NCI-H187 treated with DMSO at 0.1 percent for 48 hours (cell line): Measurements from ENCODE around the gene CBFA2T2.
A peak's percentile ranks its signal among the peaks of the same experiment; 100 is the strongest.
"Not testable (repeated sequence)": the region's sequence is repeated elsewhere in the genome, so short reads cannot be mapped to it uniquely, and the experiment has no call there.

Source experiments
- DNase-seq: peaks from one replicate; lab custom pipeline; 2025; lab: John Stamatoyannopoulos, UW

The CBFA2T2 gene

DNA sequence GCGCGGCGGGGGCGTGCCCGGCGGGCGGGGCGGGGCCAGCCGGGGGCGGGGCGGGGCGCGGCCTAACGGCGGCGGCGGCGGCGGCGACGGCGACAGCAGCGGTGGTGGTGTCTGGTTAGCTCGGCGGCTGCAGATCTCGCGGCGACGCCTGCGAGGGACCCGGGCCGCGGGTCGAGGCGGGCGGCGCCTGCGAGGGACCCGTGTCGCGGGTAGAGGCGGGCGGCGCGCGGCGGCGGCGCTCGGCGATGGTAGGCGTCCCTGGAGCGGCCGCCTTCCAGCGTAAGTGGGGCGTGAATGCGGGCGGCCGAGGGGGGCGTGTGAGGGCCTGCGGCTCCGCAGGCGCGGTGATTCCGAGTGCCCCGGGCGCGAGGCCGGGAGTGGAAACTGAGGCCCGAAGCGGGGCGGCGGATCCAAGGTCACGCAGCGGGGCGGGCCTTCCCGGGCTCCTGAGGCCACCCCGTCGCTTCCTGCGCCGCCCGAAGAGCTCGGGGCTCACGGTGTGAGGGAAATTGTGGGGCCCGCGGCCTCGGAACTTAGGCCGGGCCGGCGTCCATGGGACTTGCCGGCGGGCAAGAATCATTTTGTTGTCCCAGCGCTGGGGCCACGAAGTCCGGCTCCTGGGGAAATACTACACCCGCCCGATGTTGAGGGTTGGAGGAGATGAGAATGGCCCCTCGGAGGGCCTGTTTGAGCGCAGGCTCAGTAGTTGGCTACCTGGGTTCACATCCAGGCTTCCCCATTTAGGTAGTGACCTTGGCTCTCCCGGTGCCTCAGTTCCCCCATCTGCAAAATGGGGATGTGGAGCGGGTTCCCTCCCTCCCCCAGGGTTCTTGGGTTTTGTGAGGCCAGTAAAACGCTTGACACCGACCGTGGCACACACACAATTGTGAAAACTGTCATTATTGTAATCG, at the start of gene CBFA2T2:
Gene CBFA2T2, plus strand, starts transcription at position 74 of the 911 bp plus-strand sequence. Its CDS starts 172 bp downstream, at position 246.
- no peak for DNase-seq

DNA sequence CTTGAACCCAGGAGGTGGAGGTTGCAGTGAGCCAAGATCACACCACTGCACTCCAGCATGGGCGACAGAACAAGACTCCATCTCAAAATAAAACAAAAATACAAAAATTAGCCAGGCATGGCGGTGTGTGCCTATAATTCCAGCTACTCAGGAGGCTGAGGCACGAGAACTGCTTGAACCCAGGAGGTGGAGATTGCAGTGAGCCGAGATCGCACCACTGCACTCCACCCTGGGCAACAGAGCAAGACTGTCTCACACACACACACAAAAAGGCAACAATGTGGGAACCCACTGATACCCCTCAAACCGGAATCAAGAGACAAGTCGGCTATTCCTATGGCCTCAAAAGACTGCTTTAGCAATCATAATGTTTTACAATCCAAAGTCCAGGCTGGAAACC, 49.3 kb upstream of the CBFA2T2 start:
- DNase-seq, result not testable (repeated sequence)

DNA sequence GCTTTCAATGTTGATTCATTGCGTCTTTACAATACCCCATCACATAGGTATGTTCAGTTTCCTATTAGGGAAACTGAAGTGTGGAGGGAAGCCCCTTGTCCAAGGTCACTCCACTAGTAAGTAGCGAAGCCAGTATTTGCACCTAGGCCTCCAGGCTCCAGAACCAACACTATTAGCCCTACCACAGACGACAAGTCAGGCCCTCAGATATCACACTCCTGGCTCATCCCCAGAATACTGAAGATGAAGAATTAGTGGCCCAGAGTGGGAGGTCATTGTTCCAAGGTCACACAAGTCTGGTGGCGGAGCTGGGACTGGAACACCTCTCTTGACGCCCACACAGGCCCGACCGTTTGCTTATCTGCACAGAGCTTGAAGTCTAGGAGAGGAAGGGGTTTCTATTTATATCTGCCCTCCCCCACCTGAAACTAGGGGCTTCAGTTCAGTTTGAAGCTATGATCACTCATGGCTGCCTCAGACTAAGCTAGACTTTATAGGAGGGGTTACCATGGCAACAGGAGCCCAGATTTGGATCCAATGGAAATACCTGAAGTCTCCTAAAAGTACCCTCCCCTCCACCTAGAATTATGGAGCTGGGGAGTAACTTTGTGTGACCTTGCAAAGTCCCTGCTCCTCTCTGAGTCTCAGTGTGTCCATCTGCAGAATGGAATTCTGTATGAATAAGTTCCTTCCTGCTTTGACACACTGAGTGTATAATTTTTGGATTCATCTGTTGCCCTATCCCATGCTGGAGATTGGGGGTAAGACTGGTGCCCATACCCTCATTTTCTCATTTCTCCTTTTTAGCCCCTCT, 48.5 kb upstream of the CBFA2T2 start:
- DNase-seq, result no peak

DNA sequence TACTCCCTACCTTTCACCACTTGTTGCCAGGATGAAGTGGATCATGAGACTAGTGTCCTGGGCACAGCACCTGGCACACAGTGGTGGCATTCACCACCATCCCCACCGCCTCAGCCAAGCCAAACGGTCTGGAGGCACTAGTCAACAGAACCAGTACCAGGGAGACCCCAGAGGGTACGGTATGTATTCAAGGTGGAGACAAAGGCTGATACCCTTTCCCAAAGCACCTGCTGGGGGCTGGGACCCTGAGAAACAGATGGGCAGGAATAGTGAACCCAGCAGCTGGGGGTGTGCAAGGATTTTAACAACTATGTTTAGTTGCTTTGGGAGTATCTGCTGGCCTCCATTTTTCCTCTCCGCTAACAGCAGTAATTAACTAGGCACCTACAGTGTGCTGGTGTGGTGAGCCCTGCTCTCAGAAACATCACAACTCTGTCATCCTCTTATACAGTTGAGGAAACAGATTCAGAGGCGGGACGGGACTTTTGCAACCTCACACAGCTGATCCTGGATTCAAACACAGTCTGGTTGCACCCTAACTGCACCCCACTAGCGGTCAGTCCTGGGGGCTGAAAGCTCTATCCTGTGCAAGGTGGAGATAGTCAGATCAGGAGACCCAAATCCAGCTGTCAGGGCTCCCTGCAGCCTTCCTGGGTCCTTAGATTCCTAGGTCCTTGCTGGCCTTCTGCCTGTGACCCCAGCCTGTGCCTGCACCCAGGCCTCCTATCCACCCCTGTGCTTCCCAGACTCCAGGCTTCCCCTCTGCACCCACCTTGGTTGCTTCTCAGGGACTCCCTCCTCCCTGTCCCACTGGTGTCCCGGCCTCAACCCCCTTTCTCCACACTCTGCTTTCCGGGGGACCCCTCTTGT, 47.5 kb upstream of the CBFA2T2 start:
- no peak for DNase-seq

DNA sequence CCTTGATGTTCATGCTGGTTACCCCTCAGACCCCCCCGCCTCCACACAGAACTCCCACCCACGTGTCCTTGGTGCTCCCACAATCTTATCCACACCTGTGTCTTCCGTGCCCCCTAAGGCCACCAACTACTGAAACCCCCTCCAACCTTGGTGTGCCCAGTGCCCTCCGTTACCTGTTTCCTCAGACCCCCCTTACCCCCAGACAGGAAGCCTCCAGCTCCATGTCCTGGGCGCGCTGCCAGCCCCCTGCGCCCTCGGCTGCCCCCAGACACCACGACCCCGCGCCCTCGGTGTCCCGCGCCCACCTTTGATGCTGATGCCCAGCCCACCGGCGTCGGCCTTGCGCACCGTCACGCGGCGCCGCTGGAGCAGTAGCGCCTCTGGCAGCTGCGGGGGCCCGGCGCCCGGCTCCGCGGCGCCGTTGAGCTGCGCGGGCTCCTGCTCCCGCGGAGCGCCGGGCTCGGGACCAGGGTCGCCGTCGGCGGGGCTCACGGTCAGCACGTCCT, 46.8 kb upstream of the CBFA2T2 start:
- DNase-seq, result no peak

DNA sequence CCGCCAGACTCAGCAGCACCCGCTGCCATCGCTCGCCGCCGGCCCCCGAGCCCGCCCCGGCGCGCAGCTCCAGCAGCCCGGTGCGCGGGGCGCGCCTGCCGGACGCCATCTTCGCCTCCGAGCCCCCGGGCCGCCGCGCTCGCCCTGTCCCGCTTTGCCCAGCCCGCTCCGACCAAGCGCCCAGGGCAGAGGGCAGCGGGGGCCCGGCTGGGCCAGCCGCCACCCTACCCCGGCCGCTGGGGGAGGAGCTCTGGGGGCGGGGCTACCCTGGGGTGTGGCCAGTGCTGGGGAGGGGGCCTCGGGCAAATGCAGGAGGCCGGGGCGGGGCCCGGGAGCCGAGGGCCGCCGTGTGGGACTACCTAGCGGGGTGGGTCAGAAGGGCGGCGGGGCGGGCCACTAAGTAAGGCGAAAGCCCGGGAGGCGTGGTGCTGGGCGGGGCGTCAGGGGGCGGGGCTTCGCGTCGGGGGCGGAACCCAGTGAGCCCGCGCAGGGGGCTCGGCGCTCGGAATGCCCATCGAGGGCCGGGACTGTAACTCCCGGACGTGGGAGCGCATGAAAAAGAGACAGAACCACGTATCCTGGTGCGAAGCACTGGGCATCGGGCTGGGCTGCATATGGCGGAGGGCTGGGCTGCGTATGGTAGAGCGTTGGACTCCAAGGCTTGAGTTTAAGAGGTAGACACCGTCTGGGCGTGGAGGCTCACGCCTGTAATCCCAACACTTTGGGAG, 46.2 kb upstream of the CBFA2T2 start, which contains the start of gene SNTA1:
Gene SNTA1, minus strand, starts transcription at position 252 of the 728 bp plus-strand sequence. Its CDS starts 143 bp downstream, at position 109.
- DNase-seq, result peak; percentile 29

DNA sequence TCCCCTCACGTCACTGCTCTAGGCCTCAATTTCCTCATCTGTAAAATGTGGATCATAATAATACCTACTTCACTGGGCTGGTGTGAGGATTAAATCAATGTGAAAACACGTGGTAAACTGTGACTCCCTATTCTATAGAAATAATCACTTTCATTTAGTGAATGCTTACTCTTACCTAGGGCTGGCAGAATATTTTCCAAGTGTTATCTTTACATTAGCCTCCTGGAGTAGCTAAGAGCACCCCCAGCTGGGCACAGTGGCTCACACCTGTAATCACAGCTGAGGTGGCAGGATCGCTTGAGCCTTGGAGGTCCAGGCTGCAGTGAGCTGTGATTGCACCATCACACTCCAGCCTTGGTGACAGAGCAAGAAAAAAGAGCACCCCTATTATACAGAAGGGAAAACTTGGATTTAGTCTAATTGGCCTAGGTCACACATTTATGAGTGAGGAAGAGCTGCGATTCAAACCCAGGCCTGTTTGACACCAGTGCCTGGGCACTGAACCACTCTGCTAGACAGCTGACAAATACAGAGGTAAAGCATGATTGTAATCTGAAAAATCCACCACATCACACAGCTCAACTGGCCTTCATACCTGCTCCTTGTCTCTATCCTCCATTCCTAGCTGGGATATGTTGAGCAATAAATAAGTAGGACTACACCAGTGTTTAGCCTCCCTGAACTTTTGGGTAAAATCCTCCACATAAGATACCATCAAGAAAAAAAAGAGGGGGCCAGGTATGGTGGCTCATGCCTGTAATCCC, 44.9 kb upstream of the CBFA2T2 start:
- no peak for DNase-seq

DNA sequence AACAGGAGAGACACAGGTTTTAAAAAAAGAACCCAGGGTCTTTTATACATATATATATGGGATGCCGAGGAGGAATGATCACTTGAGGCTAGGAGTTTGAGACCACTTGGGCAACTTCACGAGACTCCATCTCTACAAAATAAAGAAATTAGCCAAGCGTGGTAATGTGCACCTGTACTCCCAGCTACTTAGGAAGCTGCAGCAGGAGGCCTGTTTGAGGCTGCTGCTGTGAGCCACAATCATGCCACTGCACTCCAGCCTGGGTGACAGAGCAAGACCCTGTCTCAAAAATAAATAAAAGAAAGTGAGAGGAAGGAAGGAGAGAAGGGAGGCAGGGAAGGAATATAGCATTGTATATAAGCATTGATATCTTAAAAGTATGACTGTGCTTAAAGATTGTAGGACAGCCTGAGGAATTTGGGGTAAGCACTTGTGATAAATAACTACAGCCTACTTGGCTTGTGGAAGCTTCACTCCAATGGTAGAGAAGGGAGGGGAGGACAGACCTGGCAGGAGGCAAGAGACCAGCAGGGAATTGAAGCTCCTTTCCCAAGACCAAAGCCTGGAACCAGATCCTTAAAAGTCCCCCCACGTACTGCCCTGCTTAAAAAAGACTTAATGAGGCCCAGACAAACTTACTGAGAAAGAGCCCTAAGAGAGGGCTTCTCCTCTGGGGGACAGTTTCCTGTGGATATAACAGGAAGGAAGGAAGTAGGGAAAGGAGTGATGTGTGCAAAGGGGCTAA, 43.8 kb upstream of the CBFA2T2 start:
- no peak for DNase-seq

DNA sequence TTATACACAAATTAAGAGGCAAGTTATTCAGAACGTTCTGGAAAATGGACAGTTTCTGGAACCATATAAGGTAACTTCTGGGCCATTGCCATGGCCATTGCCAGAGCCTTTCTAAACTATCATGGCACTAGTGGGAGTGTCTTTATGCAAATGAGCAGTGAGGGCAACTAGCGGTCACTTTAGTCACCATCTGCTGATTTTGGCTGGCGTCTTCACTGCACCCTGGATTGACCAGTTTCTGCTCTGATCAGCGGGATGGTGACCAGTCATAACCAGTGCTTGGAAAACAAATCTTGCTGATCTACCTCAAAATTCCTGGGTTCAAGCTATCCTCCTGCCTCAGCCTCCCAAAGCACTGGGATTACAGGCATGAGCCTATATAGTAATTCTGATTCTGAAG, 39.0 kb upstream of the CBFA2T2 start:
- no peak for DNase-seq

DNA sequence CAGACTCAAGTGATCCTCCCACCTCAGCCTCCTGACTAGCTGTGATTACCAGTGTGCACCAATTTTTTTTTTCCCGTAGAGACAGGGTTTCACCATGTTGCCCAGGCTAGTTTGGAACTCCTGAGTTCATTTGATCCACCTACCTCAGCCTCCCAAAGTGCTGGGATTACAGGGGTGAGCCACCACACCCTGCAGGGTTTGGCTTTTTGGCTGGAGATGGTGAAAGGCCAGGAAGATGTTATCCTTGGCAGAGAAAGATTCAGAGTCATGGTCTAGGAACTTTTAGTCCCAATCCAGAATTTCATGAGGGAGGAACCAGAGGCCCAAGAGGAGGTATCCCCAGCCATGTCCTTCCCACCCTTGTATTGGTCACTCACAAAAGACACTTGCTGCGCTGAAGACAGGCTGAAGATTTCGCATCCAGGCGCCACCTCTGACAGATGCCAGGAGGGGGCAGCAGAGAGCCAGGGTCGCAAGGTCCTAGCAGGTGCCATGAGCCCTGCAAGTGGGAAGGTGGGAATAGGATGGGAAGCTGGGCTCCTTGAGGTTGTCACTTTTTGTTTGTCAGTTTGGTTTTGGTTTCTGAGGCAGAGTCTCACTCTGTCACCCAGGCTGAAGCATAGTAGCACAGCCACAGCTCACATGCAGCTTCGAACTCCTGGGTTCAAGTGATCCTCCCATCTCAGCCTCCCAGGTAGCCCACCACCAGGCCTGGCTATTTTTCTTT, 32.8 kb upstream of the CBFA2T2 start:
- DNase-seq, result peak; percentile 47

DNA sequence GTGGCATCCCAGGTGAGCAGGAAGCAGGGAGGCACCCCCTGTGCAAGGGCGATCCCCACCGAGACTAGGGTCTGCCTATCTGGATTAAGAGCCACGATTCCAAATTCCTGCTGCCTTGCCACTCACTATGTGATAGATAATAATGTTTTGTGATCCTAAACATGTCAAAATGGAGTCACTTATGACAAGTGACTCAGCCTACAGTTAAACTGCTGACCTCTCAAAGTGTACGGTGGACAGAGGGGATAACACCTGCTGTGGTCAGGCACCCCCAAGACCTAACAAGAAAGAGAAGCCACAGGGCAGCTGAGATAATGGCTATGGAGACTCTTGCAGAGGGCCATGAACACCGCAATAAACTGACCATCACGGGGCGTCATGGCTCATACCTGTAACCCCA, 30.3 kb upstream of the CBFA2T2 start:
- no peak for DNase-seq

DNA sequence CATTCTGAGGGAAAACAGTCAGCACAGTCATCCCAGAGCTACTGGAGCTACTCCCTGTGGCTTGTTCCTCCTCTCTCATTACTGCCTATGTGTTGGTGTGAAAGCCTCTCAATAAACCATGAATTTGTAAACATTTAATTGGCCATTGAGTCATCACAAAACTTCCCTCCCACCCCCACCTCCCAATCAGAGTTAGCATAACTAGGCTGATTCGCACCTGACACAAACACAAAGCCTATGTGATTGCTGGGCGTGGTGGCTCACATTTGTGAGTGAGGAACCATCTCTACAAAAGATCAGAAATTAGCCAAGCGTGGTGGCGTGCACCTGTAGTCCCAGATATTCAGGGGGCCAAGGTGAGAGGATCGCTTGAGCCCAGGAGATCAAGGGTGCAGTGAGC, 29.2 kb upstream of the CBFA2T2 start:
- no peak for DNase-seq

DNA sequence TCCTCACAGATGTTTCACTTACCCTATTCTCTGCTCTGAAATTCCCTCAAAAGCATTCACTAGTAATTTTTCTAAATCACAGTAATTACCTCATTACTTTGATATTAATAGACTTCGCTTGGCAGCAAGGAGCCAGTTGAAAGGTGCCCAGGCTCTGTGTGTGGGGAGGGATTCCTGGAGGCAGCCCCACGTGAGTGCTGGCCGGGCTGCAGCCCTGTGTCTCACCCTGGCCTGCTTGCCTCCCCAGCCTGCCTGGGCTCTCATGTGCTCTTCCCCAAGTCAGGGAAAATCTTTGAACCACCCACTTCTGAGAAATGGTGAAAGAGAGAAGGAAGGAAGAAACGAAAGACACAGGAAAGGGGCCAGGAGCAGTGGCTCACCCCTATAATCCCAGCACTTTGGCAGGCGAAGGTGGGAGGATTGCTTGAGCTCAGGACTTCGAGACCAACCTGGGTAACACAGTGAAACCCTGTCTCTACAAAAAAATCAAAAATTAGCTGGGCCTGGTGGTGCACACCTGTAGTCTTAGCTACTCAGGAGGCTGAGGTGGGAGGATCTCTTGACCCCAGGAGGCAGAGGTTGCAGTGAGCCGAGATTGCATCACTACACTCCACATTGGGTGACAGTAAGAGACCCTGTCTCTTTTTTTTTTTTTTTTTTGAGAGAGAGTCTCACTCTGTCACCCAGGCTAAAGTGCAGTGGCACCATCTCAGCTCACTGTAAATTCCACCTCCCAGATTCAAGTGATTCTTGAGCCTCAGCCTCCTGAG, 26.4 kb upstream of the CBFA2T2 start:
- DNase-seq, result no peak

DNA sequence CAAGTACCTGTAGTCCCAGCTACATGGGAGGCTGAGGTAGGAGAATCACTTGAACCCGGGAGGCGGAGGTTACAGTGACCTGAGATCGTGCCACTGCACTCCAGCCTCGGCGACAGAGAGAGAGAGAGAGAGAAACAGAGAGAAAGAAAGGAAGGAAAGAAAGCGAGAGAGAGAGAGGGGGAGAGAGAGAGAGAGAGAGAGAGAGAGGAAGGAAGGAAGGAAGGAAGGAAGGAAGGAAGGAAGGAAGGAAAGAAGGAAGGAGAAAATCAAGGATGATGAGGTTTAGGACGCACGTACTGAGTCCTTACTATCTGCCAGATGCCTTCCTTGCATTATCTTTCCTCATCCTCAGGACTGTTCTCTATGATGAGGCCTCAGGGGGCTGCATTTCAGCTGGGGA, 25.1 kb upstream of the CBFA2T2 start:
- not testable (repeated sequence) for DNase-seq

DNA sequence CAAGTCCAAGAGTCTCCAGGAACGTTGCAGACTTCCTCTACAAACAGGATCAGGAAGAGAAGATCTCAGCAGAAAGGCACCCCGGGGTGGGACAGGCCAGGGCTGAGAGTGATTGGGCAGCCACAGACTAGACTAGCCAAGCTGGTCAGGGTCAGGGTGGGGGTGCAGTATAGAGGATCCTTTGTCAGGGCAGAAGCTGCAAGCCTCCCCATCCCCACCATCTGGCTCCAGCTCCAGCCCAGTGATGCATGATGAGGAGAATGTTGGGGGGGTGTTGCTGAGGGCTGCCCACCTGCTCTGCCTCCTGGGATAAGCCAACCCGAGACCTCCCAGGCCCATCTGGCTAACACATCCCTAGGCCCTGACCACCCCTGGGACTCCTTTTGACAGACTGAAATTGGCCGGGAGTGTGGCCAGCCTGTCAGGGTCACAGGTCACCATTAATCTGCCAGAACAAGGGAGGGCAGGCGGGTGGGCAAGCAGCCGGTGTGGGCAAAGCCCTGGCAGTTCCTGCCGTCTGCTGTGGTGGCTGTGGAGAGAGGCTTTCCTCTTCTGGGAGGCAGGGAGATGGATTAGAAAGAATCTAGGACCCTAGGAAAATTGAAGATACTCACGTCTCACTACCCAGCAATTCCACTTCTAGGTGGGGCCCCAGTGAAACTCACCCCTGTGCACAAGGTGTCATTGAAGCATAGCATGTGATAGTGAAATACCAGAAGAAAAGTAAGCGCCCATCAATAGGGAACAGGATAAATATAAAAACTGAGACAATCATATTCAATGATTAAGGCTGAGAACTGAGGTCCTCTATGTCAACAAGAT, 24.2 kb upstream of the CBFA2T2 start:
- DNase-seq, result no peak

DNA sequence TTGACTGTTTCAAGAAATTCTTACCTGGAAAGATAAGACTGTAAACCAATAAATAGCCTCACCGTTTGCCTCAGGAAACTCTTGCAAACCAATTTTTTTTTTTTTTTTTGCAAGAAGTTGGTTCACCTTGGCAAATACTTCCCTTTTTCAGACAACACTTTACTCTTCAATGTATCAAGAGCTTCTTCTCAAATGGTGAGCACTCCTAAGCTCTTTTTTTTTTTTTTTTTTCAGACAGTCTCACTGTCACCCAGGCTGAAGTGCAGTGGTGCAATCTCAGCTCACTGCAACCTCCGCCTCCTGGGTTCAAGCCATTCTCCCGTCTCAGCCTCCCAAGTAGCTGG, 23.6 kb upstream of the CBFA2T2 start:
- no peak for DNase-seq

DNA sequence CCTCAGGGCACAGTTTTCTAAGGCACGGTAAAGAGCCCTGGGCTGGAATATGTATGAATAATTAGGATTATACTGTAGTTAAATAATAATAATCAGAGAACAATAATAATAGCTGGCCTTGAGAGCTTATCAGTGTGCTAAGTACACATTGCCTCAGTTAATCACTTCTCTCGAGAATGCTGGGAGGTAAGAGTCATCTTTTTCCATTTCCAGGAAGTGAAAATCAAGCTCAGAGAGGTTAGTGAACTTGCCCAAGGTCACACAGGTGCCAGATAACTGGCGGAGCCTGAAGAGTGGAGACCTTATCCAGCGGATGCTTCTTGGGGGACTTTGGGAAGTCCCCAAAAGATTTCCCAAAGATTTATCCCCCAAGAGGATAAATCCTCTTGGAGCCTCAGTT, 19.4 kb upstream of the CBFA2T2 start:
- no peak for DNase-seq
